Measurements from ENCODE around the gene IGF2BP2. TPM values are rescaled to one million over a fixed set of nuclear protein-coding genes. Genes with fewer than 3 reads are reported as not detected.

Gene IGF2BP2
- total RNA-seq, 1 experiment from 2014 or later, result 133 TPM

DNA sequence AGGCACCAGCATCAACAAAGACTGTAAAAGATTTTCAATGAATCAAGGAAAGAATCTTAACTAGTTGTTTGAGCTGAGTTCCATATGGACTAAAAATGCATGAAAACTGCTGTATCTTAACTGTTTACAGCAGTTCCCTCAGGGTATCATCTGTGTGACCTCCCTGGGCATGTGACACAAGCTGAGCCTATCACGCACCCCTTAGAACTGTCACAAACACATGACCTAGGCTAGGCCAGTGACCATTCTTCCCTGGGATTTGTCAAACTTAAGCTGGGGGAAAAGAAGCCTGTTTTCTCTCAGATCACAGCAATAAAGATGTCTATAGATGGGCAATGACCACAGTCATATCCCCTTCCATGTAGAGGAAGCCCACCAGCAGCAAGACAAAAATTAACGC is 35.7 kb downstream of the IGF2BP2 start:
- DNase-seq (ENCODE audit: low spot score) (no peak), ATAC-seq (peak; percentile 49)
- Mint-ChIP-seq H3K9me3 (no peaks in the 10 kb centered on the region), H3K4me1 (peaks cover 84% of the 10 kb centered on the region), H3K27ac (peak overlapping the region; percentile 98), H3K27me3 (ENCODE audit: low read depth) (no peaks in the 10 kb centered on the region), H3K36me3 (peaks cover 10% of the 10 kb centered on the region), H3K4me3 (no peak overlapping the region)
- CTCF ChIA-PET, result interaction anchor here (0.5 to 2.1 kb wide), 9 partner anchors 10 to 1042 kb away, joined by 3 to 15 read pairs (median 4); no protein-coding TSS in a partner anchor
- peak; percentile 67 for TF ChIP-seq USF1 (CRISPR knock-in tag; IDR thresholded peaks at IDR 0.05)
- TF ChIP-seq, protein P1, sequence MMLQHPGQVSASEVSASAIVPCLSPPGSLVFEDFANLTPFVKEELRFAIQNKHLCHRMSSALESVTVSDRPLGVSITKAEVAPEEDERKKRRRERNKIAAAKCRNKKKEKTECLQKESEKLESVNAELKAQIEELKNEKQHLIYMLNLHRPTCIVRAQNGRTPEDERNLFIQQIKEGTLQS (CRISPR knock-in tag; conservative IDR thresholded peaks at IDR 0.05), result no peak
- TF ChIP-seq JUN (CRISPR knock-in tag; IDR thresholded peaks at IDR 0.05), result no peak
- no peak for TF ChIP-seq ETV6 (CRISPR knock-in tag; IDR thresholded peaks at IDR 0.05)
- TF ChIP-seq, protein P2, sequence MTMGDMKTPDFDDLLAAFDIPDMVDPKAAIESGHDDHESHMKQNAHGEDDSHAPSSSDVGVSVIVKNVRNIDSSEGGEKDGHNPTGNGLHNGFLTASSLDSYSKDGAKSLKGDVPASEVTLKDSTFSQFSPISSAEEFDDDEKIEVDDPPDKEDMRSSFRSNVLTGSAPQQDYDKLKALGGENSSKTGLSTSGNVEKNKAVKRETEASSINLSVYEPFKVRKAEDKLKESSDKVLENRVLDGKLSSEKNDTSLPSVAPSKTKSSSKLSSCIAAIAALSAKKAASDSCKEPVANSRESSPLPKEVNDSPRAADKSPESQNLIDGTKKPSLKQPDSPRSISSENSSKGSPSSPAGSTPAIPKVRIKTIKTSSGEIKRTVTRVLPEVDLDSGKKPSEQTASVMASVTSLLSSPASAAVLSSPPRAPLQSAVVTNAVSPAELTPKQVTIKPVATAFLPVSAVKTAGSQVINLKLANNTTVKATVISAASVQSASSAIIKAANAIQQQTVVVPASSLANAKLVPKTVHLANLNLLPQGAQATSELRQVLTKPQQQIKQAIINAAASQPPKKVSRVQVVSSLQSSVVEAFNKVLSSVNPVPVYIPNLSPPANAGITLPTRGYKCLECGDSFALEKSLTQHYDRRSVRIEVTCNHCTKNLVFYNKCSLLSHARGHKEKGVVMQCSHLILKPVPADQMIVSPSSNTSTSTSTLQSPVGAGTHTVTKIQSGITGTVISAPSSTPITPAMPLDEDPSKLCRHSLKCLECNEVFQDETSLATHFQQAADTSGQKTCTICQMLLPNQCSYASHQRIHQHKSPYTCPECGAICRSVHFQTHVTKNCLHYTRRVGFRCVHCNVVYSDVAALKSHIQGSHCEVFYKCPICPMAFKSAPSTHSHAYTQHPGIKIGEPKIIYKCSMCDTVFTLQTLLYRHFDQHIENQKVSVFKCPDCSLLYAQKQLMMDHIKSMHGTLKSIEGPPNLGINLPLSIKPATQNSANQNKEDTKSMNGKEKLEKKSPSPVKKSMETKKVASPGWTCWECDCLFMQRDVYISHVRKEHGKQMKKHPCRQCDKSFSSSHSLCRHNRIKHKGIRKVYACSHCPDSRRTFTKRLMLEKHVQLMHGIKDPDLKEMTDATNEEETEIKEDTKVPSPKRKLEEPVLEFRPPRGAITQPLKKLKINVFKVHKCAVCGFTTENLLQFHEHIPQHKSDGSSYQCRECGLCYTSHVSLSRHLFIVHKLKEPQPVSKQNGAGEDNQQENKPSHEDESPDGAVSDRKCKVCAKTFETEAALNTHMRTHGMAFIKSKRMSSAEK (CRISPR knock-in tag; IDR thresholded peaks at IDR 0.05; ENCODE audit: borderline replicate concordance), result no peak
- TF ChIP-seq MYBL2 (CRISPR knock-in tag; IDR thresholded peaks at IDR 0.05), result no peak
- no peak for TF ChIP-seq GTF2I (CRISPR knock-in tag; conservative IDR thresholded peaks at IDR 0.05)
- TF ChIP-seq, protein P3, sequence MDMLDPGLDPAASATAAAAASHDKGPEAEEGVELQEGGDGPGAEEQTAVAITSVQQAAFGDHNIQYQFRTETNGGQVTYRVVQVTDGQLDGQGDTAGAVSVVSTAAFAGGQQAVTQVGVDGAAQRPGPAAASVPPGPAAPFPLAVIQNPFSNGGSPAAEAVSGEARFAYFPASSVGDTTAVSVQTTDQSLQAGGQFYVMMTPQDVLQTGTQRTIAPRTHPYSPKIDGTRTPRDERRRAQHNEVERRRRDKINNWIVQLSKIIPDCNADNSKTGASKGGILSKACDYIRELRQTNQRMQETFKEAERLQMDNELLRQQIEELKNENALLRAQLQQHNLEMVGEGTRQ (CRISPR knock-in tag; IDR thresholded peaks at IDR 0.05), result peak; percentile 80
- POLR2A ChIA-PET, result interaction anchor here (0.6 to 1.0 kb wide), 4 partner anchors 12 to 135 kb away, joined by 3 read pairs; no protein-coding TSS in a partner anchor

DNA sequence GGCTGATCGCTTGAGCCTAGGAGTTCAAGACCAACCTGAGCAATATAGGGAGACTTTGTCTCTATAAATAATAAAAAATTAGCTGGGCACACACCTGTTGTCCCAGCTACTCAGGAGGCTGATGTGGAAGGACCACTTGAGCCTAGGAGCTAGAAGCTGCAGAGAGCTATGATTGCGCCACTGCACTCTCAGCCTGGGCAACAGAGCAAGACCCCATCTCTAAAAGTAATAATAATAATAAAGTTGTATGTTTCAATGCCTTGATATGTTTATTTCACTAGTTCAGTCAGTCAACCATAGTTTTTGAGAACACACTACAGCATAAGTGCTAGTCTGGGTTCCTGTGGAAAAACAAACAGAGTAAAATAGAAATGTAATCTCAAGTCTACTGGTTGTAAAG is 36.5 kb downstream of the IGF2BP2 start:
- H3K9me3 Mint-ChIP-seq, result no peaks in the 10 kb centered on the region
- H3K36me3 Mint-ChIP-seq, result peaks cover 10% of the 10 kb centered on the region
- DNase-seq (ENCODE audit: low spot score), result no peak
- H3K27me3 Mint-ChIP-seq (ENCODE audit: low read depth), result no peaks in the 10 kb centered on the region
- no peak overlapping the region for H3K4me3 Mint-ChIP-seq
- ATAC-seq, result no peak
- peak; percentile 91 for TF ChIP-seq ZNF121 (CRISPR knock-in tag; IDR thresholded peaks at IDR 0.05)
- no peak for TF ChIP-seq CBFB (CRISPR knock-in tag; IDR thresholded peaks at IDR 0.05; ENCODE audit: low read depth)
- ChIA-PET CTCF (interaction anchor here (0.6 to 2.2 kb wide), 3 partner anchors 15 to 1041 kb away, joined by 3 to 5 read pairs (median 4); no protein-coding TSS in a partner anchor), POLR2A (no interaction called here)
- H3K4me1 Mint-ChIP-seq, result peaks cover 85% of the 10 kb centered on the region
- H3K27ac Mint-ChIP-seq, result 0 out of 2 replicates have a peak overlapping the region, but pooled peaks have one; percentile 95

- ChIA-PET CTCF (interaction anchor here (0.6 to 4.7 kb wide), 6 partner anchors 13 to 127 kb away, joined by 3 to 28 read pairs (median 4); no protein-coding TSS in a partner anchor), POLR2A (interaction anchor here (0.6 to 1.3 kb wide), 2 partner anchors 9 to 123 kb away, joined by 3 to 5 read pairs; no protein-coding TSS in a partner anchor)
- H3K36me3 Mint-ChIP-seq, result peaks cover 10% of the 10 kb centered on the region
- ATAC-seq (peak; percentile 25), DNase-seq (ENCODE audit: low spot score) (no peak)
- peak overlapping the region; percentile 99 for H3K27ac Mint-ChIP-seq
- H3K9me3 Mint-ChIP-seq, result no peaks in the 10 kb centered on the region
- H3K4me1 Mint-ChIP-seq, result peaks cover 87% of the 10 kb centered on the region
- TF ChIP-seq ZNF121 (CRISPR knock-in tag; IDR thresholded peaks at IDR 0.05), result peak; percentile 96
- TF ChIP-seq RELA (CRISPR knock-in tag; IDR thresholded peaks at IDR 0.05; ENCODE audit: borderline replicate concordance), result no peak
- 0 out of 2 replicates have a peak, but pooled peaks have one; percentile 30 for TF ChIP-seq ARID4B (CRISPR knock-in tag; IDR thresholded peaks at IDR 0.05; ENCODE audit: borderline replicate concordance)
- no peak for TF ChIP-seq FOXP1 (CRISPR knock-in tag; IDR thresholded peaks at IDR 0.05; ENCODE audit: borderline replicate concordance)
- peak overlapping the region; percentile 47 for H3K4me3 Mint-ChIP-seq
- H3K27me3 Mint-ChIP-seq (ENCODE audit: low read depth), result no peaks in the 10 kb centered on the region
Observed at GRCh38 chr3:185786956-185787877, 37.6 kb downstream of the IGF2BP2 start.

Data from WTC11 (cell line).